B cell (primary cell): Measurements from ENCODE around the gene PPT2.
"Not testable (repeated sequence)": the region's sequence is repeated elsewhere in the genome, so short reads cannot be mapped to it uniquely, and the experiment has no call there.

Experiments used
- CTCF ChIP-seq: fragments of 200-600 bp; IDR thresholded peaks from one replicate; pipeline ENCODE4 v1.8.0; 2022; ENCODE audit warnings: antibody characterized with exemption, mild to moderate bottlenecking
- EZH2 ChIP-seq: IDR thresholded peaks from 2 replicates; pipeline ENCODE4 v1.6.1; 2012; ENCODE audit warnings: borderline replicate concordance, low read depth, mild to moderate bottlenecking, moderate library complexity, low read length; ENCODE audit not compliant: insufficient read depth, poor library complexity, severe bottlenecking

GRCh38 chr6:32144238-32144637 lies 9.7 kb upstream of the PPT2 start:
- not testable (repeated sequence) for TF ChIP-seq CTCF, EZH2
